Ectodermal cell (in vitro differentiated cells): ENCODE results near the gene CD7.
"Not testable (repeated sequence)": the region's sequence is repeated elsewhere in the genome, so short reads cannot be mapped to it uniquely, and the experiment has no call there.

ENCODE experiments used
- H3K27ac ChIP-seq: 2 replicates; pipeline ENCODE4 v1.7.0; 2013; ENCODE audit warnings: mild to moderate bottlenecking, low read depth, low read length; ENCODE audit not compliant: insufficient read depth, poor library complexity, severe bottlenecking
- H3K27me3 ChIP-seq: 2 replicates; pipeline ENCODE4 v1.7.0; 2013; ENCODE audit warnings: mild to moderate bottlenecking, low read length; ENCODE audit not compliant: insufficient read depth, control insufficient read depth, poor library complexity, severe bottlenecking
- H3K36me3 ChIP-seq: one replicate; pipeline ENCODE4 v1.7.0; 2013; ENCODE audit warnings: low read length; ENCODE audit not compliant: control insufficient read depth, insufficient read depth
- H3K4me1 ChIP-seq: one replicate; pipeline ENCODE4 v1.7.0; 2013; ENCODE audit warnings: low read length; ENCODE audit not compliant: control insufficient read depth, insufficient read depth
- H3K4me3 ChIP-seq: 2 replicates; pipeline ENCODE4 v1.7.0; 2013; ENCODE audit warnings: low read depth, low read length, control low read depth; ENCODE audit not compliant: insufficient read depth
- H3K9me3 ChIP-seq: 2 replicates; pipeline ENCODE4 v1.7.0; 2013; ENCODE audit warnings: mild to moderate bottlenecking, low read length, moderate library complexity; ENCODE audit not compliant: control insufficient read depth
- WGBS, 2 experiments: methylation state at CpG; one replicate each; pipeline ENCODE4 v1.1.7; 2013; ENCODE audit warnings: missing lambda C conversion rate in 2 of 2; 5-methylcytosine and 5-hydroxymethylcytosine counted together

The CD7 gene

DNA sequence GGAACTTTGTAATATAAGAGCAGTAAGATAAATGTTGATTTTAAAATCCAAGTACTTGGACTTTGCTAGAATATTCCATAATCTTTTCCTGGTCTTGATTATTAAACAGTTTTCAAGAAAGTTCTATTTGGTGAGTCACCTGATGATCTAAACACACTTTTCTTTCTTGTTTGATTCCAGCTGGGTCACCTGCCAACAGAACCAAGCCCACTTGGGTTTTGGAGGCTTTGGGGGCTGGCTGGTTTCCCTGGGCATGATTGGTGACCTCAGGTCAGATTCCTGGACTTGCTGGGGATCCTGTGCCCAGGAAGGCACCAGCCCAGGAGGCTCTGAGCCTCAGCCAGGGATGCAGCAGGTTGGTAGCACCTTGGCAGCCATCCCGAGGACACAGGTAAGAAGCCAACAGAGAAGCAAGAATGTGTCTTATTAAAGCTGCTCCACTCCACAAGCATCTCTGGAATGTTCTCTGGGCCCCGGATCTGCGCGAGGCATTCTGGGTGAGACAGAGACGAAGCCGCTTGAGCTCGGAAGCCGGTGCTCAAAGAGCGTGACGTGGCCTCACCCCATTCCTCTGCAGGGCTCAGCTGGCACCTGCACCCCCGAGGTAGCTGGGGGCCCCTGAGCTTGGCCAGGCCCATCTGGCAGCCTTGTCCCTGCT, 38.5 kb upstream of the CD7 start:
- Histone ChIP-seq H3K36me3 (no peaks in the 10 kb centered on the region), H3K27me3 (no peaks in the 10 kb centered on the region), H3K4me1 (no peaks in the 10 kb centered on the region), H3K9me3 (no peaks in the 10 kb centered on the region), H3K27ac (no peak overlapping the region), H3K4me3 (no peak overlapping the region)
- 90 to 93% methylated on average over 11 of the region's 11 CpGs for WGBS, 2 experiments

DNA sequence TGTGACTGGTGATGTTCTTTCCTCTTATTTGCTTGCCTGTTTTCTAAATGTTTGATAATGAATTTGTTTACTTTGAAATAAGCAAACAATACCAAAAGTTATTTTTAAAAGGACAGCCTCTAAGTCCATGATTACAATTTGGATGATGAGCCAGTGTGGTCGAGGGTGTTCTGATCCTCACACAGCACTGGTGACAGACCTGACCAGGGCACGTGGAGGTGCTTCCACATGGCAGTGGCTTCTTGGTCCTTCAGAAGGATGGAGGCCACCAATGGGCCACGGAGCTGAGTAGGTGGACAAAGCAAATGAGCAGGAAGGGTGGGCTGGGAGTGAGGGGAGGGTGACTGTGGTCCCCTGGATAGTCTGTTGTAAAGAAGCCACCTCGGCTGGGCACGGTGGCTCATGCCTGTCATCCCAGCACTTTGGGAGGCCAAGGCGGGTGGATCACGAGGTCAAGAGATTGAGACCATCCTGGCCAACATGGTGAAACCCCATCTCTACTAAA, 37.4 kb upstream of the CD7 start:
- Histone ChIP-seq H3K27me3 (no peaks in the 10 kb centered on the region), H3K27ac (no peak overlapping the region), H3K4me3 (no peak overlapping the region), H3K36me3 (no peaks in the 10 kb centered on the region), H3K4me1 (no peaks in the 10 kb centered on the region), H3K9me3 (no peaks in the 10 kb centered on the region)
- WGBS, 2 experiments: 92 to 96% methylated on average over 7 of the region's 7 CpGs

DNA sequence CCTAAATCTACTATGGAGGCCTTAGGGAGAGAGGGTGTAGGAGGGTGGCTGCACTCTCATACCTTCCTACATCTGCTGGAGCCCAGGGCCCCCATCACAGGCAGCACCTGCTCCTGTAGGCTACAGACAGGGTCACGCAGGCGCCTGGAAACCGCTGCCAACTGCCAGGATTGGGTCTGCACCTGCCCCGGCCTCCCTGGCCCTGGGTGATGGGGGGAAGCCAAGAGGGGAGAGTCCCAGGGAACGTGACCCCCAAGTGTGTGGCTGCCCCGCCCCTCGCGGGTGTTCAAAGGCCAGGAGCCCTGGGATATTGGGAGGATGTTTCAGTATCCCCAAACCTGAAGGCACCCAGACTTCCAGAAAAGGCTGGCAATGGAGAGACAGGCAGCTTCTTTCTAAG, 36.1 kb upstream of the CD7 start:
- no peaks in the 10 kb centered on the region for H3K9me3 ChIP-seq
- no peak overlapping the region for H3K4me3 ChIP-seq
- WGBS, 2 experiments: 91 to 94% methylated on average over 8 of the region's 8 CpGs
- H3K27me3 ChIP-seq: peaks cover 4% of the 10 kb centered on the region
- no peaks in the 10 kb centered on the region for H3K4me1 ChIP-seq
- H3K27ac ChIP-seq: no peak overlapping the region
- no peaks in the 10 kb centered on the region for H3K36me3 ChIP-seq

DNA sequence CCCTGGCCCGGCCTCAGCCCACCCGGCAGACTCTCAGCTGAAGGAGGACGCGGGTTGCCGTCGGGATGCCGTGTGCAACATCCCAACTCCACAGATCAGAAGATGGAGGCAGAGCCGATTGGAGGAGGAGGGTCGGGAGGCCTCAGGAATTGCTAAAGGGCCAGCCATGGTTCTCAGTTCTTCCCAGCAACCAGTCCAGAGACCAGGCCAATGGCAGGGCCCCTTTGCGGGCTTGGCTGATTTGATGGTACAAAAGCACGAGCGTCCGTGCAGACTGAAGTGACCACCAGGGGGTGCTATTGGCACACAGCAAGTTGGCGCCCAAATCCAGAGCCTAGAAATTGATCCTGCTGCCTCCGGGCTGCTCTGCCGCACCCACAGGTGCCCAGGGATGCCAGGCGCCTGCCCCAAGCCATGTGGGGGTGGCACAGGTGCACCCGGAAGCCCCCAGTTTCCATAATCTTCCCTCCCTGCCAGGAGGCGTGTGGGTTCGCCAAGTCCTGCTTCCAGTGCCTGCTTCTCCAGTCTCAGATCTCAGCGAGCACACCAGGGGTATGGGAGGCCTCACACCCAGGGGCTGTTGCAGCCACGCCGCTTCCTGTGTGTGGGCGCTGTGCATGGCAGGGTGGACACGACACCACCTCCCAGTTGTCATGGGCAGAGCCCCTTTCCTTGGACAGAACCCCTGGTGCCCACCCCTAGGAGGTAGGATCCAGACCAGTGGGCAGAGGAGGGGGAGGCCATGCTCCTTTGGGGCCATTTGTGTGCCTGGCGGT, 34.5 kb upstream of the CD7 start:
- Histone ChIP-seq H3K4me1 (no peaks in the 10 kb centered on the region), H3K4me3 (no peak overlapping the region), H3K27me3 (peaks cover 4% of the 10 kb centered on the region), H3K36me3 (no peaks in the 10 kb centered on the region), H3K27ac (no peak overlapping the region), H3K9me3 (no peaks in the 10 kb centered on the region)
- WGBS, 2 experiments: 50 to 51% methylated on average over 26 of the region's 26 CpGs

DNA sequence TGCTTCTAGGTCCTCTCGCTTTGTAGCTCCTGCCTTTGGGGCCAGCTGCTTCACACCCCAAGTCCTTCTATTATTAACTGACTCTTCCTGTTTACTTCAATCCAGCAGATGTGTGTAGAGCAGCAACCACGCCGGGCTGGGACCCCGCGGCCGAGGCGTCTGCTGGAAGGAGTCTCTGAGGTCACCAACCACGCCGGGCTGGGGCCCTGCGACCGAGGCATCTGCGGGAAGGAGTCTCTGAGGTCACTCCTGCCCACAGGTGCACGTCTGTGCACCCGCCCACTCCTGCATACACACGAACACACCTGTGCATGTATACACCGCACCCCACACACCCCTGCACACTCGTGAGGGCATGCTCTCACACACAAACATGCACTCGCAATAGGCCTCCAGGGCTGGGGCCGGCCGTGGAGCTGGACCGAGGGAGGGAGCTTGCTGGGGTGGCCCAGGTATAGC, 33.9 kb upstream of the CD7 start:
- 92 to 94% methylated on average over 21 of the region's 21 CpGs for WGBS, 2 experiments
- no peaks in the 10 kb centered on the region for H3K36me3 ChIP-seq
- H3K4me3 ChIP-seq: no peak overlapping the region
- H3K27ac ChIP-seq: no peak overlapping the region
- H3K9me3 ChIP-seq: no peaks in the 10 kb centered on the region
- no peaks in the 10 kb centered on the region for H3K4me1 ChIP-seq
- H3K27me3 ChIP-seq: peaks cover 4% of the 10 kb centered on the region

DNA sequence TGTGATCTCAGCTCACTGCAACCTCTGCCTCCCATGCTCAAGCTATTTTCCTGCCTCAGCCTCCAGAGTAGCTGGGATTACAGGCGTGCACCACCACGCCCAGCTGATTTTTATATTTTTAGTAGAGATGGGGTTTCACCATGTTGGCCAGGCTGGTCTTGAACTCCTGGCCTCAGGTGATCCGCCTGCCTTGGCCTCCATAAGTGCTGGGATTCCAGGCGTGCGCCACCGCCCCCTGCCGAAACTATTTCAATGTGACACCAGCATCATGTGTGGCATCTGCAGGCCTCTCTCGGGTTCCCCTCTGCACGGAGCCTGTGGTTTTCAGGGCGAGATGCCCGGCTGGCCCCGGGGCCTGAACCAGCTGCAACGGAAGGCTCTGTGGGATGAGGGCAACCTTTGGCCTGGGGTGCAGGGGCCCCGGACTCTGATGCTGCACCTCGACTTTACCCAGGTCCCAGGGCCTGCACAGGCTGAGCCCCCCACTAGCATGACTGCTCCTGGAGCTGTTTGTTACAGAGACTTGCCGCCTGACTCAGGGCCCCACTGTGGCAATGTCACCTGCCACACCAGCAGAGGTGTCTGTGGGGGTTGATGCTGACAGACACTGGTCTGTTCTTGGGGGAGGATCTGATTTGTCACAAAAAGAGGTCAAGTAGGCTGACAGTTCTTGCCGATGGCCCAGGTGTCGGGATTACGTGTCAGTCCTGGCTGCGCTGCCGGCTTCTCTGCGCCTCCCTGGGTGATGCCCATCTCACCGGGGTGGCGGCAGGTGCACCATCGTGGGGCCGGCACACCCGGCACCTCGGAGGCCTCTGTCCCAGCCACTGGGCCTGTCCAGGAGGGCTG, 33.0 kb upstream of the CD7 start:
- no peaks in the 10 kb centered on the region for H3K9me3 ChIP-seq
- H3K4me3 ChIP-seq: no peak overlapping the region
- 93 to 94% methylated on average over 28 of the region's 28 CpGs for WGBS, 2 experiments

DNA sequence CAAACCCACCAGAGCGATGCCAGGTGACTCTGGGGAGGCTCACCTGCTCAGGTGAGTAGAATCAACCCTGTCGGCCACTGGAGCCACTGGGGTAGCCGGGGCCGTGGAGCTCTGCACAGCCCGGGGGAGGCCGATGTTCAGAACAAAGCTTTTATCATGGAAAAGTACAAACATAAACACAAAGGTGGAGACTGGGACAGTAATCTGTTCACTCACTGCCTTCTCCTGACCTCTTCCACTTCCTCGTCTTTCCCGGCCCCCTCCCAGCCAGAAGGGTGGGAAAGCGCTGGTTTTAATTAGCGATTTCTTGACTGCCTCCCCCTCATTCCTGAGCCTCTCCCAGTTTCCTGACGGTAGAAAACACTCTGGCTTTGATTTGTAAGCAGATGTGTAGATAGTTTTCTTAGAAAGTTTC, 31.9 kb upstream of the CD7 start:
- H3K27me3 ChIP-seq: peaks cover 4% of the 10 kb centered on the region
- peaks cover 9% of the 10 kb centered on the region for H3K4me1 ChIP-seq
- no peak overlapping the region for H3K27ac ChIP-seq
- 80 to 81% methylated on average over 11 of the region's 11 CpGs for WGBS, 2 experiments
- H3K4me3 ChIP-seq: no peak overlapping the region
- no peaks in the 10 kb centered on the region for H3K36me3 ChIP-seq
- no peaks in the 10 kb centered on the region for H3K9me3 ChIP-seq

More for the DNA sequence above, 33.0 kb upstream of the CD7 start:
- no peaks in the 10 kb centered on the region for H3K4me1 ChIP-seq
- H3K27me3 ChIP-seq: peaks cover 4% of the 10 kb centered on the region
- H3K36me3 ChIP-seq: no peaks in the 10 kb centered on the region
- no peak overlapping the region for H3K27ac ChIP-seq

DNA sequence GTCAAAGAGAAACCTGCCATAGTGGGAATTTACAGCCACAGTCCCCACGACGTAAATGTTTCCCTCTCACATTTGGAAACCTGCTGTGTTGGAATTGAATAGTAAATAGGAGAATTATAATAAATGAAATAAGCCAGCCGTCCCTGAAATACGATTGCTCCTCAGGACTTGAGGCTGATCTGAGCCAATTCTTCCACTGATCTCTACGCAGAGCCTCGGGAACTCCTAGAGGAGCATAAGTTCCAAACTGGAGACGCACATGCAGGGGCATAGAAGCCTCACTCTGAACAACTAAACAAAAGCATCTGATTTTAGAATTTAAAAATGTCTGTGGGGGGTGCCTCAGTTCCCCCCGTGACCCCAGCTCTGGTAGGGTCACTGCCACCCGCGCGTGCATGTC, 31.5 kb upstream of the CD7 start:
- Histone ChIP-seq H3K27me3 (peaks cover 4% of the 10 kb centered on the region), H3K27ac (no peak overlapping the region), H3K4me1 (peaks cover 9% of the 10 kb centered on the region), H3K9me3 (no peaks in the 10 kb centered on the region), H3K36me3 (no peaks in the 10 kb centered on the region), H3K4me3 (no peak overlapping the region)
- WGBS, 2 experiments: 90 to 92% methylated on average over 11 of the region's 11 CpGs

DNA sequence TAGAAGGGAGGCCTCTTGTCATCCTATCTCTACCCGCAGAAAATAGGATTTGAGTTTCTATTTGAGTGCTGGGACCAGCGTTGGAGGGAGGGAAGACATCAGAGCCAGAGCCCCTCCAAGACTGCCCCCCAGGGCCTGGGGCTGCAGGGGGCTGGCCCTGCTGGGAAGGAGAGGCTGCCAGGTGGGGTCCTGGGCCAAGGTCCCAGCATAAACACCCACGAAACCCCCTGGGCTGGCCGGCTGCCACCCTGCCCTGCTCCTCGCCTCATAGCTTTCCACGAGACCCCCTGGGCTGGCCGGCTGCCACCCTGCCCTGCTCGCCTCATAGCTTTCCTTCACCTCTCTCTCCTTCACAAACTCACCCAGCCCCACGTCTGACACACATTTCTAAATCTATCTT, 31.0 kb upstream of the CD7 start:
- Histone ChIP-seq H3K9me3 (no peaks in the 10 kb centered on the region), H3K36me3 (no peaks in the 10 kb centered on the region), H3K4me1 (peaks cover 9% of the 10 kb centered on the region), H3K4me3 (no peak overlapping the region), H3K27ac (no peak overlapping the region), H3K27me3 (peaks cover 4% of the 10 kb centered on the region)
- 83 to 90% methylated on average over 9 of the region's 9 CpGs for WGBS, 2 experiments

DNA sequence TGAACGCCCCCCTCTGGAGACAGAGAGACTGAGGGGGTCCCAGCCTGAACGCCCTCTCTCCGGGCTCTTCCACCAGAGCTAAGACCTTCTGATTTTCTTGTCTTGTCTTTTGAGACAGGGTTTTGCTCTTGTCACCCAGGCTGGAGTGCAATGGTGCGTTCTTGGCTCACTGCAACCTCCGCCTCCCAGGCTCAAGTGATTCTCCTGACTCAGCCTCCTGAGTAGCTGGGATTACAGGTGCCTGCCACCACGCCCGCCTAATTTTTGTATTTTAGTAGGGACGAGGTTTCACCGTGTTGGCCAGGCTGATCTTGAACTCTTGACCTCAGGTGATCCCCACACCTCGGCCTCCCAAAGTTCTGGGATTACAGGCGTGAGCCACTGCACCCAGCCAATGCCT, 30.6 kb upstream of the CD7 start:
- not testable (repeated sequence) for H3K36me3 ChIP-seq, H3K9me3 ChIP-seq, H3K27ac ChIP-seq, H3K4me1 ChIP-seq, H3K4me3 ChIP-seq, H3K27me3 ChIP-seq
- 89 to 90% methylated on average over 11 of the region's 11 CpGs for WGBS, 2 experiments
